Measurements from ENCODE around the gene TRAF3.

TRAF3 gene, protein sequence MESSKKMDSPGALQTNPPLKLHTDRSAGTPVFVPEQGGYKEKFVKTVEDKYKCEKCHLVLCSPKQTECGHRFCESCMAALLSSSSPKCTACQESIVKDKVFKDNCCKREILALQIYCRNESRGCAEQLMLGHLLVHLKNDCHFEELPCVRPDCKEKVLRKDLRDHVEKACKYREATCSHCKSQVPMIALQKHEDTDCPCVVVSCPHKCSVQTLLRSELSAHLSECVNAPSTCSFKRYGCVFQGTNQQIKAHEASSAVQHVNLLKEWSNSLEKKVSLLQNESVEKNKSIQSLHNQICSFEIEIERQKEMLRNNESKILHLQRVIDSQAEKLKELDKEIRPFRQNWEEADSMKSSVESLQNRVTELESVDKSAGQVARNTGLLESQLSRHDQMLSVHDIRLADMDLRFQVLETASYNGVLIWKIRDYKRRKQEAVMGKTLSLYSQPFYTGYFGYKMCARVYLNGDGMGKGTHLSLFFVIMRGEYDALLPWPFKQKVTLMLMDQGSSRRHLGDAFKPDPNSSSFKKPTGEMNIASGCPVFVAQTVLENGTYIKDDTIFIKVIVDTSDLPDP

DNA sequence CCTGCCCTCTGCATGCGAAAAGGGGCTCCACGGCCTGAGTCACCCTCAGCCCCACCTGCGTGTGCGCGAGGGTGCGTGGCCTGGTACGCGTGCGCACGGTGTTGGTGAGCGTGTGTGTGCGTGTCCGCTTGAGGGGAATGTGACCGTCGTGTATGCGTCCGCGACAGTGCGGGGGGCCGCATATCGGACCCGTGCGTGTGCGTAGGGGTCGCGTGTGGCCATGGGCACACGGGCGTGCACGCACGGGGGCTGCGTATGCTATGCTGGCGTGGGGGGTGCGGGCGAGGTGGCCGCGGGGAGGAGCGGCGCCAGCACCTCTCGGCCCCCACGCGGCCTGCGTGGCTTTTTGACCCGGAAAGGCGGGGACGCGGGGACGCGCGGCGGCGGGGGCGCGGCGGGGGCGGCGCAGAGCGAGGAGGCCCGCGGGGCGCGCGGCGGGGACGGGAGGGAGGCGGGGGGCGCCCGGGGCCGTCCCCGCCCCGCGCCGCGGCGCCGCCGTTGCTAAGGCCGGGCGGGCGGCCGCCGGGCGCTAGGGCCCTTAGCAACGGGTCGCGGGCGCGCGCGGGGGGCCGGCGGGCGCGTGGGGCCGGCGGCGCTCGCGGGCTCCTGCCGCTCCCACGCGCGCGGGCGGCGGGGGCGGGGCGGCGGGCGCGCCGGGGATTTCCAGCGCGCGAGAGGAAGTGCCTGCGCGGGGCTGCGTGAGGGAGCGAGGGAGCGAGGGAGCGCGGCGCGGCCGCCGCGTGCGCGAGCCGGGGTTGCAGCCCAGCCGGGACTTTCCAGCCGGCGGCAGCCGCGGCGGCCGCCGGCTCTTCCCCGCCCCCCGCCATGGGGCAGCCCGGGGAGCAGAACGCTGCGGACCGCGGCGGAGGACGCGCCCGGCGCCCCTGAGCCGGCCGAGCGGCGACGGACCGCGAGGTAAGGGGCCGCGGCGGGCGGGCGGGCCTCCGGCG lies at the start of gene TRAF3:
TSS of gene TRAF3 (plus strand) at position 689 of the 950 bp plus-strand sequence. CDS start 92,753 bp downstream, outside the sequence.
- FAIRE-seq, result no peak

DNA sequence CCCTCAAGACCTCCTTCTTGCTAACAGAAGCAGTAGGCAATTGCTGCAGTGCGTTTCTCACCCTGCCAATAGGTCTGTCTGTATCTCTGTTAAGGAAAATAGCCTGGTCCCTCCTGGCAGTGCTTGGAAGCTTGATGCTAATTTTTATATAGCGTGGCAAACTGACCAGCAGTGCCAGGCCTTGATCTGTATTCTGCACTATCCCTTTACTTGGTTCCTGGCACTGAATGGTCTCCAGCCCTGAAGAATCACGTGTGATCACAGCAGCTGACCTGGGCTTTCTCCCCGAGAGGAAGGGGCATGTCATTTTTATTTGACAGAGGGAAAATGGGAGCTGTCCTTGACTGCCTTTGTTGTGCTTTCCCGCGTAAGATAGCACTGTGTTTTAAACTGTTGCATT lies 48.7 kb upstream of the TRAF3 start:
- no peak for FAIRE-seq

DNA sequence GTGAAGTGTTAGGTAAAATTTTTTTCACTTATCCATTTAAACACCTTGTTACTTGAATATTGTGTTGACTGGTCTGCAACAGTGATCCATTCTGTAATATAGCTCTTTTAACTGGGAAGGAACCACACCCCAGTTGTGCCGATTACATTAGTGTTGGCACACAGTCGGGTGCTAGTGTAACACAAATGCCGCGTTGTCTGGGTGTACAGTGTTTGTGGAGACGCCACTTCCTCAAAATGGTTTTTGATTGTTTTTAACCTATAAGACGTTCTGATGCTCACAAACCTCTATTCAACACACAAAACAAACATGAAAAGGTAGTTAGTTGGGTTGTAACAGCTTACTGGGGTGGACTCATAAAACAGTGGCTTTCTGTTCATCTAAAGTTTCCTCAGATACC lies 48.0 kb upstream of the TRAF3 start:
- no peak for FAIRE-seq

DNA sequence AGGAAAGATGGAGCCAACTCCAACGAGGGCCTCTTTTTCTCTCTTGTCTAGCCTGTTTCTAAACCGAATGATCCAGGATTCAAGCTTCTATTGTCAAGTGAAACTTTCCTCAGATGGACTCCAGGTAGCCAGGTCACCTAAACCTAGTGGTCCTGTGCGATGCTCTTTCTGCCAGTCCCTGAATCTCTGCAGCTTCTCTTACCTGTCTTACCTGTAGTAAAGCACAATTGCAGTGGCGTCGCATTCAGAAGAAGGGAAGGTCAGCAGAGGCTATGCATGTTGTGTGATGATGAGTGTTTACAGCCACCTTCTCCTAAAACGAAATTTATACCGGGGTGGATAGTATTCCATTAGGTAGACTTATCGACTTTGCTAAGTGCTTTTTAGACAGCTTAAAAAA lies 47.4 kb upstream of the TRAF3 start:
- FAIRE-seq, result no peak

DNA sequence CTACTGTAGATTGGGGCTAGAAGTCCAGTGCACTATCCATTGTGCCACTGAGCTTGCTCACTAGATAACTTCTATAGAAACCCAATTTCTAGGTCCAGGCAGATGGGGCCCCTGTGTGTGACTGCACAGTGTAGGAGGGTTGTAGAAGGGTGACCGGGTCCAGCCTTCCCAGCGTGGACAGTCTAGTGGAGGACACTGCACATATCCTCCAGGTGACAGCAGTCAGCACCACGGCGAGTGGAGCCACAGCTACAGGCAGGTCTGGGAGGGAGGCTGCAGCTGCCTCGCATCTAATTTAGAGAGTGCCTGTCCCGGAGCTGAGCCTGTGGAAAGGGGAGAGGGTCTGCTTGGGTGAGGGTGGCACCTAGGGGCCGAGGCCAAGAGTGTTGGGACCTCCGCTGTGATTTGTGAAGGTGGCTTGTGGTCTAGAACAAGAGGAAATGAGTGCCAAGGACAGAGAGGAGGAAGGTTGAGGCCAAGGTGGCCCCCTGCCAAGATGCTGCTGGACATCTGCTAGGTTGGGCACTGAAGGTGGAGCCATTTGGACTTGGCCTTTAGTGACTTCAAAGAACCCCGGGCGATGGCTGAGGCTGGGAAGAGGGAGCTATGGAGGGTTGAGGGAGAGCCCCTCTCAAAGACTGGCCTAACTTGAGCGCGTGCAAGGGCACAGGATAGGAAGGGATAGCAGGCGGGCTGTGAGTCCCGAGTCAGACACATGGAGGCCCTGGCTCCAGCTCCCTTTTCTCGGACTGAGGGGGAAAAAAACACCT lies 46.0 kb upstream of the TRAF3 start:
- FAIRE-seq, result no peak

DNA sequence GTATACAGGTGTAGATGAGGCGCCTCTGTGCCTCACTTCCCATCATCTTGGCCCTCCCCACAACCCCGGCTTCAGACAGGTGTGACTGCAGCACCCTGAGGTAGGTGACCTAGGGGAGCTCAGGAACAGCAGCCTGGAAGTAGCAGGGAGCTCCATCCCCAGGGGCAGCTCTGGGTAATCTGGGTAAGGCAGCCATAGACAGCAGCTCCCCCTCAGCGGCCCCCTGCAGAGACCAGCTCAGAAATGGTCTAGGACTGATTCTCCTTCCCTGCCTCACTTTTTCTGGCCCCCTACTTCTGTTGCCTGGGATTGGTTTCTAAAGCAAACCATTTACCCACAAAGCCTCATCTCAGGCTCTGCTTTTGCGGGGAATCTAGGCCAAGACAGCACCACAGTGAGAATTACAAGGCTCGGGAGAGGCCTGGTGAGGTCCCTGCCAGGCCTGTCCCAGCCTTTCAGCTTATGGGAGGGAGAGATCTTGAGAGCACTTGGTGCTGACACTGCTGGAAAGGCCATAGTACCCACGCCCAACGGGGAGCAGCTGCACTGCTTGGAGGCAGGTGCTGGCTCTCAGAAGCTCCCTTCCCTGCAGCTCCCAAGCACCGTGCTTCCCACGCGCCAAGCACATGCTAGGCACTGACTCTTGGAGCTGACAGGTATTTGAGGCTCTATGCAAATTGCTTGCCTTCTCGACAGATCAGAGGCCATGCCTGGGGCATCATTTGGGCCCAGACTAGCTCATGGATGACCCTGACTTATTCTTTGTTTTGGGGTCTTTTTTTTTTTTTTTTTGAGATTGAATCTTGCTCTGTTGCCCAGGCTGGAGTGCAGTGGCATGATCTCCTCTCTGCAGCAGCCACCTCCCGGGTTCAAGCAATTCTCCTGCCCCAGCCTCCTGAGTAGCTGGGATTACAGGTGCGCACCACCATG lies 45.1 kb upstream of the TRAF3 start:
- no peak for FAIRE-seq

DNA sequence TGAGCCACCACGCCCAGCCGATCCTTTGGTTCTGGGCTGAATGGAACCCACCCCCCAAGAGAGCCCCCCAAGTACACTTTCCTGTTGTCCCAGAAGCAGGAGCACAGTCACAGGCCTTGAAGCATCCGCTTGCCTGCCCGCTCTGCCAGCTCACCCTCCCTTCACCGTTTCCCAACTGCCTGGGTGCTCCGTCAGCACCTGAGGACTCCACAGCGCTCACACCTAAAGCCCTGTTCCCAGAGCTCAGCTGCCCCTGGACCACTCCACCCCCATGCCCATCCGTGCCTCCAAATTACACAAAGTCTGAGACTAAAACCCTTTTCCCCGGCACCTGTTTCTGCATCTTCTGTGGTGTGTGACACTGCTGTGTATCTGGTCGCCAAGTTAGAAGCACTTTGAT lies 44.3 kb upstream of the TRAF3 start:
- FAIRE-seq, result no peak

DNA sequence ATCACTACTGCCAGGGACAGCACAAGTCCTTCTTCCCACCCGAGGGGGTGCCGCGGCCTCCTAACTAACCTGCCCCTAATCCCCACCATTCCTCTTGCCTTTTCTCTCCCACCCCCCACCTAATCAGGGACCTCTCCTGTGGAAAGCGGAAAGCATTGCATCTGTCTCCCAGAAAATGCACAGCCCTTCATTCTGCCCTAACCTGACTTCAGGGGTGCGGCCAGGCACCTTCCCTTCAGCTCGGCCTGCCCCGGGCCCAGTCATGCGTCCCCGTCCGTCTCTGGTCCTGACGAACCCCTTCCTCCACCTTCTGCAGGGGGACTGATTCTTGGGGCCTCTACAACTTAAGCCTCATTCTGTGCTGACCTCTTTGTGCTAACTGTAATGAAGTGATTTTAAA lies 43.9 kb upstream of the TRAF3 start:
- no peak for FAIRE-seq

DNA sequence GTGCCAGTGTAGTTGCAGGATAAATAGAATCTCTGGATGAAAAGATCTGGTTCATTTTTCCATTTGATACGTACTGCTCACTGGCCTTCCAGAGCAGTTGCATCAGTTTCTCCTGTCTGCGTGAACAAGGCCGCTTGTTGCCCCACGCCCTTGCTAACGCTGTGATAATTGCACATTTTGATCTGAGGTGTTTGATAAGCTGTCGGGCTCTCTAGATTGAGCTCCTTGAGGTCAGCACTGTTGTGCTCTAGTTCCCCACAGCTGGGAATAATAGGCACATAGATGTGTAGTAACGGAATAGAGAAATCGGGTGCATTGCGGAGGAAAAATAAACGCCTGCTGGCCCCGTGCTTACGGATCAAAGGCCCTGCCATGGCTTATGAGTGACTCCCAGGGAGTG lies 42.8 kb upstream of the TRAF3 start:
- FAIRE-seq, result no peak

DNA sequence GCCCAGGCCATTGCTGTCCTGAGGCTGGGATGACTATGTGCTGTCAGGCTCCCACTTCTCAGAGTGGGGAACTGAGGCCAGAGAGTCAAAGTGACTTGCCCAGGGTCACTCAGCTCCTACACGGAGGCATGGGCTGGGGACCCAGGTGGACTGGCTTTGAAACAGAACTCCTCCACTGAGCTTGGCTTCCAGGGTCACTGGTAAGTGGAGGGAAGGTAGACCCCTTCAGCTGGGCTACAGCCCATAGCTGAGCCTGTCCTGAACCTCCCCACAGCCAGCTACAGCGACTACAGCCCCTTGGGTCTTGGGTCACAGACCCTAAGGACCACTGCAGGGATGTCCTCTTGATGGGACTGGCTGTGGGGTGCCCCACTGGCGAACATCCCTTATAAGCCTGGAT lies 40.3 kb upstream of the TRAF3 start:
- no peak for FAIRE-seq

DNA sequence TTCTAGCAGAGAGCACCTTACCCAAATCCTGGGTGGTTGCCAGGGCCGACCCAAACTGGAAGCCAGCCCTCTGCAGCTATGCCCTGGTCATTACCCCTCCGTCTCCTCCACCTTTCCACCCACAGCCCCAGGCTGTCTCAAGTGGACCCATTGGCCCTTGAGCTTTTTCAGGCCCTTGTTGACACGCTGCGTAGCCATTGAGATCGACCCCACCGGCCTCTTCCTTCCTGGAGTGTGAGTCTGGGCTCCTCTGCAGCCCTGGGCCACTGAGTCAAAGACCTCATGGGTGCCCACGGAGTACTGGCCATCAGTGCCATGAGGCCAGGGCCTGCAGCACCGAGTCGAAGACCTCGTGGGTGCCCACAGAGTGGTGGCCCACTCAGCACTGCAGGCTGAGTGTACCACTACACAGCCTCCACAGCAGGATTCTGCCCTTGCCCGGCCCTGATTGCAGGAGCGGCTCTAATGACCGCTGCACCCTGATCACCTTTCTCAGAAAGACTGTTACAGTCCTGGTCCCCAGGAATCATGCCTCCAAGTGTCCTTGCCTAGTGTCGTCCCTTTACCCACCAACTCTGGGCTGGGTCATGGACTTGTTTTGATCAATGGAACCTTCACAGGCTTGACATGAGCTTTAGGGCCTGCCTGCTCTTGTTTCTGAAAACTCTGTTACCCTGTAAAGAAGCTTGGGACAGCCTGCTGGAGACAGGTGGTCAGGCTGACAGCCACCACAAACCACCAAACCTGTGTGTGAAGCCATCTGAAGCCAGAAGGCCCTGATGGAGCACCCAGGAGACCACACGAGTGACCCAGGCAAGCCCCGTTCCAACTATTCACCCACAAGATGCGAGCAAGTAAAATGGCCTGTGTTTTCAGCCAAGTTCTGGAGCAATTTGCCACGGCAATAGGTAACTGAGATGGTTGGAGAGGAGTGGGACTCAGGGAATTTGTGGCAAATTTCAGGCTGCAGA lies 39.6 kb upstream of the TRAF3 start:
- FAIRE-seq, result no peak

DNA sequence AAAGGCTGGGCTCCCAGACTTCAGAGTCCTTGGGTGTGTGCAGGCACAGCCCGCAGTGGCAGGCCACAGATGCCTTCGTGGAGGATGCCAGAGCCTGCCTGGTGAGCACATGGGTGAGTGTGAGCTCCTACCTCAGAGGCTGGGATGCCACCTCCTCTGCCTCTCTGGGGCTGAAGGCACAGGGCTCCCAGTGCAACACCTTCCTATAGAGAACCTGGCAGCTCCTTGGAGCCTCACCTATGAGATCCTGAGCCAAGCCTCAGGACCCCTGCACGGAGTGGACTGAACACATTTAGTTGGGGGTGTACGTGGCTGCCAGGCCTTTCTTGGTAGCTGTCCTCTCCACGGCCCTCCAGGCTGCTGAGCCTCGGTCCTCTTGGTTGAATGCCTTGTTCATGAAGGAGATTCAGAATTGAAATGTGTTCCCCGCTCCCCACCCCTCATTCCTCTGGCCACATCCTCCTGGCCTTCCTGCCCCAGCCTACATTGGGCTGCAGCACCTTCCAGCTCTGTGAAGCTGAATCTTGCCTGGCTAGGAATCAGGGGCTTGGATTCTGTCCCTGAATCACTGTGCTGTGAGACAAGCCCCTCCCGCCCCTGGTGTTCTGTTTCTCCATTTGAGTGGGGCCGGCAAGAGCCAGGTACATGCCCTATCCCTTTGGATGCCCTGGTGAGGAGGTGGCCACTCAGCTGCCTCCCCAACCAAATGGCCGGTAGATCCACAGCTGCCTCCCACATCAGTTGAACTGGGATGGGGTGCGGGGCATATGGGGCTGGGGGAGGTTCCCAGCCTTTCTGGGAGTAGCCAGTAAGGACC lies 38.7 kb upstream of the TRAF3 start:
- no peak for FAIRE-seq

DNA sequence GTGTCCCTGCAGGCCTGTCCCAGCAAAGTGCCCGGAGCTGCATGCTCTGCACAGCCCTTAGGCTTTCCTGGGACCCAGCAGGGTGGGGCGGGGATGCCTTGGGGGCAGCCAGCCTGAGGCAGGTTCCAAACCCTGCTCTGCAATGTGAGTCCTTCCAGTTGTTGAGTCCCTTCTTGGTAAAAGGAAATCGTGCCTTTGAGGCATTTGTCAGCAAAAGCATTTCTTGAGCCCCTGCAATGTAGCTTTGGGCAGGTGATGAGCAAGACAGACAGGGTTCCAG lies 38.1 kb upstream of the TRAF3 start:
- FAIRE-seq, result no peak

DNA sequence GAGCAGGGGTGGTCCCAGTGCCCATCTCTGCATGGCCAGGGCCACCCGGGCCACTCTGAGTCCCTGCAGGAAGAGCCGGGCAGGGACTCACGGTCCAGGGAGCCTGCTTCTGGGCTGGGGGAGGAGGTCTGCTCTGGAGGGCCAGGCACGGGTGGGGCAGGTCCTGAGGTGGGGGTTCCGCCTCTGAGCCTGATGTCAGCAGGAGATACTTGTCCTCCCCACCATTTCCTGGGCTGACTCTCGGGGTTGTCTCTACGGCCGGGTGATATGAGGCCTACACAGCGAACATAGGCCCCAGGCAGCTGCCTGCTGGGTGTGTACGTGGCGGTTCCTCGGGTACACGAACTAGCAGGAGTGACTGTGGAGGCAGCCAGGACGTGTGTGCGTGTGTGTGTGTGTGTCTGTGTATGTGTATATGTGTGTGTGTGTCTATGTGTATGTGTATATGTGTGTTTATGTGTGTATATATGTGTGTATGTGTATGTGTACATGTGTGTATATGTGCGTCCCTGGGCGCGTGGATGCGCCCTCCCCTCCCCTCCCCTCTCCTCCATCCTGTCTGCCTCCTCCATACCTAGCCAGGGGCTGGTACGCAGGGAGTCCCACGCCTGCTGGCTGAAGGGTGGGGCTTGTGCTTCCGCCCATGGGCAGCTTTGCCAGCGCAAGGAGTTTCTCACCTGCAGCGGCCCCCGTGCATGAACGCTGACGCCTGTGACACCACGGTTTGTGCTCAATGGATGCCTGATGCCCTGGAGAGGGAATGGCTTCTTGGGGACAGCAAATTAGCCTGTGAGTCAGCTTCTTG lies 30.4 kb upstream of the TRAF3 start:
- FAIRE-seq, result no peak

DNA sequence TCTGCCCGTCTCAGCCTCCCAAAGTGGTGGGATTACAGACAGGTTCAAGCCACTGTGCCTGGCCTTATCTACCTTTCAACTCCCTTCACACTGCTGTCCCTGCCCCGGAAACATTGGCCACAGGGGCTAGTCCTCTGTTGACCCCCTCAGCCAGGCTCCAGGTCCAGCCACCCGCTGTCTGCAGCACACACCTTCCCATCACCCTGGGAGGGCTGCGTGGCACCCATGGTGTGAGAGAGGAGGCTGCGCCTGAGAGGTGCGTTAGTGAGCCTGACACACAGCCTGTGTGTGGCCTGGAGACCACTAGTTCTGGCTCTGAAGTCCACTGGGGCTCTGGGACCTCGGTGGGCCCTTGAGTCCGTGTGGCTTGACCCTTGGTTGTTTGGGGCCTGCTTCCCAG lies 28.4 kb upstream of the TRAF3 start:
- no peak for FAIRE-seq

DNA sequence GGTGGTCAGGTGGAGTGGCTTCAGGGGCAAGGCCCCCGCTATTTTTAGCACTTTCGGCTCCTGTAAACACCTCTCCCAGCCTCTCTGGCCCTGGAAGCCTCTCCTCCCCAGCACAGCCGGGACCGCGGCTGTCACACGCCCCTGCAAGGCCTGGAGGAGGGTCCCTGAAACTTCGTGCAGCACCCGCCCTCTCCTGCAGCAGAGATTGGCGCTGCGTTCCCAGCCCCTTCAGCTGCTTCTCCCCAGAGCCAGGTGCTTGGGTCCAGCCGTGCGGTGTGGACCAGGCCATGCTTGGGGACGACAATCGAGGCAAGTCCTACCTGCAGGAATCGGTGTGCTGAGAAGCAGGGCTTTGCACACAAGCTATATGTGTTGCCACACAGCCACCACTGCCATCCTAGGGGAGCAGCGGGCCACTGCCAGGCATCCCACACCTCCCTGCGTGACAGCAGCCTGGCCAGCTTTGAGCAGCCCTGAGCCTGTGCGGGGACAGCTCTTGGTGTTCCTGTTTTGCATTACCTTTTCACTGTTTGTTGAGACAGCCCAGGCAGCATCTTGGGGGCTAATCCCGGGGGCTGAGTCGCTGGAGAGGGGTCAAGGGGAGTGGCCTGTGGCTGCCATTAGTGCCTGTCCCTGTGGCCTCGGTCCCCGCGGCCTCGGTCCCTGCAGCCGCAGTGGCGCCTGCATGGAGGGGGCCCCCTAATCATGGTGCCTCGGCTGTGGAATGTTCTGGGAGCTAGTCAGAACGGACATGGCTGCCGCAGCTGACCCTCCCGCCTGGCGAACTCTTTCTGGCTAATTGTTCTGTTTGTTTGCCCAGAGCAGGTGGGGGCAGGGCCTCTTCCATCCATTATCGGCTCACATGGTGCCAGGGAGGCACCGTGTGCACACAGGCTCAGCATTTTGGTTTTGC lies 27.6 kb upstream of the TRAF3 start:
- FAIRE-seq, result no peak

DNA sequence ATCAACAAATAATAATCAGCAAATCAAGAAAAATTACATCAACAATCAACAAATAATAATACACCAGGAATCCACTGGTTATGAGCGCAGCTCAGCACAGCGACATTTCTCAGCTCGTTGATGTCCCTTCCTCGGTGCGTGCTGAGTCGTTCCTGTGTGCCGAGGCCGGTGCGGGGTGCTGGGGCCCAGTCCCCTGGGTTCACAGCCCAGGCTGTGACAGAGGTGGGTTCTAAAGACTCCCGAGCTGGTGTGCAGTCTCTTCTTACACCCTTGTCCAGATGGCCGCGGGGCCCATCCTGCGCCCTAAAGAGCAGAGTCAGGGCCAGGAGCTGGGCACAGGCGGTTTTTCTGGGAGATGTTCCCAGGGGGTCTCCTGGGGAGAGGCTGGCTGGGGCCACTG lies 26.9 kb upstream of the TRAF3 start:
- no peak for FAIRE-seq

DNA sequence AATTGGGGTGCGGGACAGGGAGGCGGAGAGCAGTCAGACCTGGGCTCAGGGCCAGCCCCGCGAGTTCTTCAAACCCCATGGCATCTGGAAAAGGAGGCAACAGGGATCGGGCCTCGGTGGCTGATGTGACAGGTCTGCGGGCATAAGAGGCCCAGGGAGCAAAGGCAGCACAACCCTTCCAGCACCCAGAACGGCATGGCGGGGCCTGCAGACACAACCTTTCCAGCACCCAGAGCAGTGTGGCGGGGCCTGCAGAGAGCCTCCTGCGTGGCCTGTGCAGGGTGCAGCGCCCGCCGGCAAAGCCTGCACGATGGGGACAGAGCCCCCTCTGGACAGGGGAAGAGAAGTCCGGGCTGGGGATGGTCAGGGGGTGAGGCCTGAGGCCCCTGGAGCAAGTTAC lies 26.2 kb upstream of the TRAF3 start:
- no peak for FAIRE-seq

All from G401.6 (cell line).